PFSK-1 (cell line): ENCODE data around the gene NIT1.

Experiments used
- POLR2AphosphoS5 ChIP-seq: IDR thresholded peaks from 2 replicates; pipeline ENCODE4 v1.6.1; 2012; ENCODE audit warnings: low read depth, mild to moderate bottlenecking, control low read depth, low read length, moderate library complexity
- REST ChIP-seq, 2 experiments: IDR thresholded peaks; 2 replicates each; pipeline versions ENCODE4 v1.6.1 to v1.8.0; 2011 to 2012; ENCODE audit warnings: low read depth in 2 of 2, low read length in 2 of 2, control low read depth in 1 of 2, inconsistent platforms in 1 of 2, mild to moderate bottlenecking in 1 of 2, moderate library complexity in 1 of 2; ENCODE audit not compliant: insufficient read depth in 1 of 2
- SIN3A ChIP-seq: IDR thresholded peaks from 2 replicates; pipeline ENCODE4 v1.6.1; 2012; ENCODE audit warnings: mild to moderate bottlenecking, low read length, moderate library complexity, borderline replicate concordance; ENCODE audit not compliant: insufficient read depth
- TAF1 ChIP-seq: IDR thresholded peaks from 2 replicates; pipeline ENCODE4 v1.6.1; 2012; ENCODE audit warnings: low read length, control low read depth, borderline replicate concordance; ENCODE audit not compliant: insufficient read depth

GRCh38 chr1:161153176-161153575 is 35.3 kb downstream of the NIT1 start:
- TF ChIP-seq POLR2AphosphoS5 (no peak), REST (IDR thresholded peaks at IDR 0.05; ENCODE audit: insufficient read depth in 1 of 2, low read depth in 2 of 2, low read length in 2 of 2) (no peak), SIN3A (no peak), TAF1 (no peak)
